Progenitor cell of endocrine pancreas (in vitro differentiated cells): ENCODE measurements around the gene GPR63. TPM values are rescaled to one million over a fixed set of nuclear protein-coding genes. Genes with fewer than 3 reads are reported as not detected.
A peak's percentile ranks its signal among the peaks of the same experiment; 100 is the strongest.
"Not testable (repeated sequence)": the region's sequence is repeated elsewhere in the genome, so short reads cannot be mapped to it uniquely, and the experiment has no call there.

Experiments
- DNase-seq: peaks from one replicate; pipeline ENCODE4 v3.0.0; 2021; ENCODE audit warnings: low spot score; ENCODE audit not compliant: unreplicated experiment
- H3K27ac Mint-ChIP-seq: 2 replicates; pipeline ENCODE4 v1.8.0; 2021; ENCODE audit warnings: mild to moderate bottlenecking, moderate library complexity, mixed read lengths
- H3K27me3 Mint-ChIP-seq: 2 replicates; pipeline ENCODE4 v1.8.0; 2021; ENCODE audit warnings: mixed read lengths
- H3K36me3 Mint-ChIP-seq: 2 replicates; pipeline ENCODE4 v1.8.0; 2022; ENCODE audit warnings: mixed read lengths; ENCODE audit not compliant: insufficient read depth
- H3K4me1 Mint-ChIP-seq: 2 replicates; pipeline ENCODE4 v1.8.0; 2021; ENCODE audit warnings: low read depth, mixed read lengths
- H3K4me3 Mint-ChIP-seq: 2 replicates; pipeline ENCODE4 v1.8.0; 2021; ENCODE audit warnings: low read depth, mild to moderate bottlenecking, moderate library complexity, mixed read lengths
- H3K9me3 Mint-ChIP-seq: 2 replicates; pipeline ENCODE4 v1.8.0; 2021; ENCODE audit warnings: low read depth, mixed read lengths
- long read RNA-seq: library from polyadenylated mRNA; unstranded; transcript quantifications from one replicate; pipeline ENCODE4 v2.0.0, GENCODE V29; 2020
- total RNA-seq: library from RNA; stranded (reverse); gene quantifications from 2 replicates; pipeline ENCODE4 v1.2.1, GENCODE V29; 2021
- TF ChIP-seq, protein P1 (sequence below): fragments of 200-600 bp; sonication (generic); IDR thresholded peaks from one replicate; pipeline ENCODE4 v1.5.0; 2021; ENCODE audit warnings: antibody characterized with exemption, mild to moderate bottlenecking; ENCODE audit not compliant: unreplicated experiment

GPR63 gene
- total RNA-seq, result 3.0 and 3.2 TPM in 2 replicates
- long read RNA-seq, full-length matches to known transcripts, result 13 of 15 reads
- long read RNA-seq, partial matches to known transcripts, result 0 of 15 reads
- long read RNA-seq, other reads (novel, unspliced or antisense), result 2 of 15 reads

GRCh38 chr6:96837081-96837971 lies at the start of gene GPR63:
GPR63 (minus strand) TSS chr6:96837477; CDS start chr6:96799731, 37,746 bp downstream.
- Mint-ChIP-seq H3K4me1 (peaks cover 8% of the 10 kb centered on the region), H3K36me3 (no peaks in the 10 kb centered on the region), H3K27me3 (peaks cover 43% of the 10 kb centered on the region), H3K4me3 (peak within 1 kb of the TSS; percentile 94), H3K9me3 (no peaks in the 10 kb centered on the region), H3K27ac (peak within 1 kb of the TSS; percentile 88)
- DNase-seq, result peak; percentile 51
- TF ChIP-seq, protein P1, sequence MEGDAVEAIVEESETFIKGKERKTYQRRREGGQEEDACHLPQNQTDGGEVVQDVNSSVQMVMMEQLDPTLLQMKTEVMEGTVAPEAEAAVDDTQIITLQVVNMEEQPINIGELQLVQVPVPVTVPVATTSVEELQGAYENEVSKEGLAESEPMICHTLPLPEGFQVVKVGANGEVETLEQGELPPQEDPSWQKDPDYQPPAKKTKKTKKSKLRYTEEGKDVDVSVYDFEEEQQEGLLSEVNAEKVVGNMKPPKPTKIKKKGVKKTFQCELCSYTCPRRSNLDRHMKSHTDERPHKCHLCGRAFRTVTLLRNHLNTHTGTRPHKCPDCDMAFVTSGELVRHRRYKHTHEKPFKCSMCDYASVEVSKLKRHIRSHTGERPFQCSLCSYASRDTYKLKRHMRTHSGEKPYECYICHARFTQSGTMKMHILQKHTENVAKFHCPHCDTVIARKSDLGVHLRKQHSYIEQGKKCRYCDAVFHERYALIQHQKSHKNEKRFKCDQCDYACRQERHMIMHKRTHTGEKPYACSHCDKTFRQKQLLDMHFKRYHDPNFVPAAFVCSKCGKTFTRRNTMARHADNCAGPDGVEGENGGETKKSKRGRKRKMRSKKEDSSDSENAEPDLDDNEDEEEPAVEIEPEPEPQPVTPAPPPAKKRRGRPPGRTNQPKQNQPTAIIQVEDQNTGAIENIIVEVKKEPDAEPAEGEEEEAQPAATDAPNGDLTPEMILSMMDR, result peak; percentile 6

GRCh38 chr6:96886519-96886918 lies 49.2 kb upstream of the GPR63 start:
- H3K9me3 Mint-ChIP-seq, result no peaks in the 10 kb centered on the region
- H3K4me3 Mint-ChIP-seq, result no peak overlapping the region
- H3K27me3 Mint-ChIP-seq, result peaks cover 59% of the 10 kb centered on the region
- H3K27ac Mint-ChIP-seq, result no peak overlapping the region
- peaks cover 9% of the 10 kb centered on the region for H3K36me3 Mint-ChIP-seq
- TF ChIP-seq, protein P1, result no peak
- DNase-seq, result no peak
- peaks cover 9% of the 10 kb centered on the region for H3K4me1 Mint-ChIP-seq

DNA sequence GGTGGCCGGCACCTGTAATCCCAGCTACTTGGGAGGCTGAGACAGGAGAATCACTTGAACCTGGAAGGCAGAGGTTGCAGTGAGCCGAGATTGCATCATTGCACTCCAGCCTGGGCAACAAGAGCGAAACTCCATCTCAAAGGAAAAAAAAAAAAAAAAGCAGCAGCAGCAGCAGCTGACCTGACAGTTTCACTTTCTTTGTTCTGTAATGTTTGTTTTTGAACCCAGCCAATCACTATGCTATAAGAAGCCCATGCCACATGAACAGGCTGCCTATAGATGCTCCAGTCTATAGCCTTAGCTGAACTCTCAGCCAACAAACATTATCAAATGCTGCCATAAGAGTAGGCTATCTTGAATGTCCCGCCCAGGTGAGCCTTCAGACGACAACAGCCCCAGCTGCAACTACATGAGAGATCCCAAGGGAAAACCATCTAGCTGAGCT lies 47.9 kb upstream of the GPR63 start:
- not testable (repeated sequence) for DNase-seq, H3K36me3 Mint-ChIP-seq, H3K4me1 Mint-ChIP-seq, H3K4me3 Mint-ChIP-seq, H3K9me3 Mint-ChIP-seq
- Mint-ChIP-seq H3K27ac (peak overlapping the region; percentile 68), H3K27me3 (peaks cover 64% of the 10 kb centered on the region)

DNA sequence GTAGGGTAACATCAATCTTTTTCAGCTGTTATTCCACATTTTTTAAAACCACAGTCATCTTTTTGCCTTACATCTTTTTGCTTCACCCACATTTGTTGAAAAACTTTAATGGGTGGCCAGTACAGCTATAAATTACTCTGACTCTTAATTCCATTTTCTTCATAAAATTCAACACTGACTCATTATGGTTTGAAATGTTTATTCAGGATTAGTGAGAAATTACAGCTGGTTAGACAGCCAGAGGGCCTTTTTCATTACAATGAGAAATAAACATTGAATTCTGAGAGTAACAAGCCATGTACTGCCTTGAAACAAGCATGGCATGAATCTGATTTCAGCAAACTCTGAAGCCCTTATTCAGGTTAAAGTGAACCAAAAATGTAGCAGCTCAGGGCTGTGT lies 40.9 kb upstream of the GPR63 start:
- TF ChIP-seq, protein P1, result no peak
- H3K4me3 Mint-ChIP-seq, result no peak overlapping the region
- no peak for DNase-seq
- H3K27me3 Mint-ChIP-seq, result peaks cover 50% of the 10 kb centered on the region
- H3K4me1 Mint-ChIP-seq, result no peaks in the 10 kb centered on the region
- H3K36me3 Mint-ChIP-seq, result no peaks in the 10 kb centered on the region
- H3K9me3 Mint-ChIP-seq, result no peaks in the 10 kb centered on the region
- no peak overlapping the region for H3K27ac Mint-ChIP-seq

GRCh38 chr6:96876886-96877545 lies 39.7 kb upstream of the GPR63 start:
- H3K4me3 Mint-ChIP-seq, result no peak overlapping the region
- no peaks in the 10 kb centered on the region for H3K36me3 Mint-ChIP-seq
- no peaks in the 10 kb centered on the region for H3K4me1 Mint-ChIP-seq
- no peak overlapping the region for H3K27ac Mint-ChIP-seq
- DNase-seq, result no peak
- H3K27me3 Mint-ChIP-seq, result peaks cover 42% of the 10 kb centered on the region
- no peaks in the 10 kb centered on the region for H3K9me3 Mint-ChIP-seq
- TF ChIP-seq, protein P1, result no peak
